HG02798 (cell line): ENCODE data around the gene FSTL5.
A peak's percentile ranks its signal among the peaks of the same experiment; 100 is the strongest.

ENCODE experiments used
- ATAC-seq: cut with Tn5 transposase; IDR thresholded peaks from one replicate; pipeline ENCODE4 v1.9.1; 2021; ENCODE audit warnings: mild to moderate bottlenecking; ENCODE audit not compliant: unreplicated experiment, poor library complexity

The FSTL5 gene

GRCh38 chr4:161376275-161376674 lies 787.5 kb downstream of the FSTL5 start:
- no peak for ATAC-seq

- ATAC-seq = no peak
Measured at GRCh38 chr4:161364681-161365080, 799.1 kb downstream of the FSTL5 start.

GRCh38 chr4:161360982-161361381 lies 802.8 kb downstream of the FSTL5 start:
- no peak for ATAC-seq

GRCh38 chr4:161359491-161359890 lies 804.3 kb downstream of the FSTL5 start:
- peak; percentile 78 for ATAC-seq

DNA sequence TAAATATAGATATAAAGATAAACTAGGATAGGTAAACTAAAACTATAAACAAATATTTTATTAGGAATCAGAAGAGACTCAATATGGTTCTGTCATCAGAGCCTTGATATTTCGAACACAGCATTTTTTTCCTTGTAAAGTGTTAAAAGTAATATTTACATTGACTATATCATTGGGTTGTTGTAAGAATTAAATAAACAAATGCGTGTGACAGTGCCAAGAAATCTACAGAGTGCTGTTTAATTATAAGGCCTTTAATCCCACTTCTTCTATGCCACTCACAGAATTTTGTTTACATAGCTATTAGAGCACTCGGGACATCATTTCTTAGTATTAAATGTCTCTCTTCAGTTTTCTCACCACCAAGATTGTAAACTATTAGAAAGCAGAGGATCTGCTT lies 807.4 kb downstream of the FSTL5 start:
- ATAC-seq = no peak

DNA sequence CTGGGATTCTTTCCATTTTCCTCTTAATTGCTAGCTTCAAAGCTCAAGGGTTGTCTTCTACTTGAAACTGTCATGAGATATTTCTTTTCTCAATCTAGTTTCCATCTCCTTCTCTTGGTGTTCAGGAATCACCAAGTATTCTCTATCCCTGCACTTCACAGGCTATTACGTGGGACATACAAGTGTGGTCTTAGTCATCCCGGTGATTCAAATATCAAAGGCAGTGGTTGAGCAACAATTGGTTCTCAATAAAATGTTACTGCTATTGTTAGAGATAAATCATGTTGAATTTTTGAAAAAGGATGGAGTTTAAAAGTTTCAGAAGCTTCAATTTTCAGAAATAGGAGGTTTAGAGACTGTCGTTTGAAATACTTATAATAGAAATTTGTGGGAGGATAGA lies 812.9 kb downstream of the FSTL5 start:
- no peak for ATAC-seq

DNA sequence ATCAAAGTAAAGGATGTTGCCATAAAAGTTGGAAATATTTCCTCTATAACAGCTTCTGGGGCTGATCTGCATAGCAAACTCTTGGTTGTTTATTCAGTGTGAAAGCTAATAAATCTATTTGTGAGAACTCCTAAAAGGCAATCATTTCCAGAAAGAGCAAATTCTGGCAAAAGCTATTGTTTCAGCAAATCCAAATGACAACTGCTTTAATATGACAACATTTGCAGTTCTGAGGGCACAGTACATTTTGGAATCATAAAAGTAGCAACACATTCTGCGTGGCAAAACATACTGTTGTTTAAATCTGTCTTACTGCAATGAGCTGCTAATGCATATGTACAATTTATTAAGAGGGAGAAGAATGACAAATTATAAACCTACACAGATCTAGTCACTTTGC lies 818.1 kb downstream of the FSTL5 start:
- no peak for ATAC-seq

DNA sequence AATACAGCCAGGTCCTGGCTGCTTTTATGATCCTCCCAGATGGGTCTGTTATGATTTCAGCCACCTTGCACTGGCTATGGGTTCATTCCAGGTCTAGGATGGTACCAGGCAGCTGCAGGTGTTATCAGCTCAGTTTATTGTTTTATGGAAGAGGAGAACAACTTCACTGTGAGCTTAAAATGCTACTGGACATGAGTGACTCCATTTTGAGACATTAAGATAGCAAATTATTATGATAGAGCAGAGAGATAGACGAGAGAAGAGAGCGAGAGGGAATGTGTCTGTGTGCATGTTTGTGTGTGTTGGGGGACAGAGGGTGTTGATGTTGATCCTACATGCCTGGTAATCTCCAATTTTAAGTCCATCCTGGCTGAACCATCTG lies 820.2 kb downstream of the FSTL5 start:
- ATAC-seq = no peak

DNA sequence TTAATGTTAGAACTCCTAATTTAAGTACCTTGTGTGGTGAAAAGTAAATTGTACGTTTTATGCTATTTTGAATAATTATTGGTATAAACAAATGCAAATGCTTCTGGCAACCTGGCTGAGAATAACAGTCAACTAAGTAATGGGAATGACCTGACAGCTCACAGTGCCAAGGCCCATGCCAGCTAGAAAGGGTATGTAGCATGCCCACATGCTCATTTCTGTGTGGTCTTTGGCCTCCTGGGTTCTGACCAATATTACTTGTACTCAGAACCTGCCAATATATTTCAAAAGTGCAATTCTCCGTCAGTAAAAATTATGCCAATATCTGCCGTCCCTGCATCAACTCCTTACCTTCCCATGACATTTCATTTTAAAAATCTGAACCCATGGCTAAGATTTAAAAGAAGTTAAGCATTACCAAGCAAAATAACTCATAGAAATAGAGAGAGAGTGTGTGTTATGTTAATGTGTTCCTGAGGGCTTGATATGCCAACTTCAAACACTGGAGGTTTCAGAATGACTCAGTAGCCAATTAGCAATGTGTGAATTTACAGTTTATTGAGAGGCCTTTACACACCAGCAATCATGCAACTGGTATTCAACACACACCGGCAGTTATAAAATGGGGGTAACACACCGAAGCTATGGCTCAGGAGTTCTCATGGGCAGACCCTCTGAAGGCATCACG lies 820.8 kb downstream of the FSTL5 start:
- peak; percentile 44 for ATAC-seq

DNA sequence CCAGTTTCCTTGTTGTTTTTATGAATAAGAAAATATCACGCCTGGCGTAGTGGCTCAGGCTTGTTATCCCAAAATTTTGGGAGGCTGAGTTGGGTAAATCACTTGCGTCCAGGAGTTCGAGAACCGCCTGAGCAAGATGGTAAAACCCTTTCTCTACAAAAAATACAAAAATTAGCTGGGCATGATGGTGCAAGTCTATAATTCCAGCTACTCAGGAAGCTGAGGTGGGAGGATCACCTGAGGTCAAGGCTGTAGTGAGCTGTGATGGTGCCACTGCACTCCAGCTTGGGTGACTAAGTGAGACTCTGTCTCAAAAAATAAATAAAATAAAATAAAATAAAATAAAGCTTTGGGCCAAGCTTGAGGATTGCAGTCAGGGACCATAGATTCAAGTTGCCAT lies 827.2 kb downstream of the FSTL5 start:
- no peak for ATAC-seq

DNA sequence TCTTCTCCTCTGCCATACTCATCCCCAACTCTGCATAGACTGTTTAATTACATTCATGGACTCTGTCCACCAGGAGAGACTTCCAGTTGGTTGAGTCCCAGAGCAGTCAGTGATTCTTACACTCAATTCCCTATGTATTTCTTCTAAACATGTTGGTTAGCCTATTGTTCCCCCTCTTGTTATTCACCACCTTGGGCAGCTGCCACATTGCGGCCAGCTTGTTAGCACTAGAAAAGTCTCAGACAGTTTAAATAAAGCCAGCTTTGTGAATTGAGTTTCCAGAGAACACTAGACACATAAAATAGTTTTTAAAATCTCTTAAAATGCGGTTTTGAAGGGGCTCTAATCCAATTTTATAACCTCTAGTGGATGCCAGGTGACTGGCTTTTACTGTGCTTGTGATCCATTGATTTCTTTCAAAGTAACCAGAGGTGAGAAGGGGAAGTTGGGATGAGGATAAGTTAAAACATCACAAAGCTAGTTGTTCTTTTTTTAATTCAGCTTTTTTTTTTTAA lies 827.7 kb downstream of the FSTL5 start:
- ATAC-seq = no peak
